Left lobe of liver (tissue), 2 donors: ENCODE data around the gene SLC25A44. TPM values are rescaled to one million over a fixed set of nuclear protein-coding genes. Genes with fewer than 3 reads are reported as not detected.
"Not testable (repeated sequence)": the region's sequence is repeated elsewhere in the genome, so short reads cannot be mapped to it uniquely, and the experiment has no call there.

Experiments used
- ATAC-seq: fragments of 200-7000 bp; cut with Tn5 transposase; one replicate; pipeline ENCODE4 v1.9.1; 2020; ENCODE audit warnings: mild to moderate bottlenecking, moderate library complexity
- DNase-seq: peaks from one replicate; pipeline ENCODE4 v3.0.0-alpha.2; 2020; ENCODE audit warnings: low spot score
- total RNA-seq: library from RNA; stranded (reverse); gene quantifications from one replicate; pipeline ENCODE4 v1.2.1, GENCODE V29; 2021
- donor health status: DM: no; HTN: no; CAD: no; lungs with moderate emphysema.
- donor health status: DM: no; HTN: yes; CAD: no.

SLC25A44 gene
- total RNA-seq, 1 donor from 2014 or later = 25.4 TPM

GRCh38 chr1:156162430-156163037, 31.4 kb upstream of the SLC25A44 start:
- ATAC-seq (no peak), DNase-seq (no peak)

DNA sequence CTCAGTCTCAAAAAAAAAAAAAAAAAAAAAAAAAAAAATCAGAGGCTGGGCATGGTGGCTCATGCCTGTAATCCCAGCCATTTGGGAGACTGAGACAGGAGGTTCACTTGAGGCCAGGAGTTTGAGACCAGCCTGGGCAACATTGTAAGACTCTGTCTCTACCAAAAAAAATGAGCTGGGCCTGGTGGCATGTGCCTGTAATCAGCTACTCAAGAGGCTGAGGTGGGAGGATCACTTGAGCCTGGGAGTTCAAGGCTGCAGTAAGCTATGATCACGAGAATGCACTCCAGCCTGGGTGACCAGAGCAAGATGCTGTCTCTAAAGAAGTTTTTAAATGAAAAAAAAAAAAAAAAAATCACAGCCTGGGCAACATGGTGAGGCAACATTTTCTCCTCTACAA, 30.2 kb upstream of the SLC25A44 start:
- ATAC-seq (no peak), DNase-seq (no peak)

DNA sequence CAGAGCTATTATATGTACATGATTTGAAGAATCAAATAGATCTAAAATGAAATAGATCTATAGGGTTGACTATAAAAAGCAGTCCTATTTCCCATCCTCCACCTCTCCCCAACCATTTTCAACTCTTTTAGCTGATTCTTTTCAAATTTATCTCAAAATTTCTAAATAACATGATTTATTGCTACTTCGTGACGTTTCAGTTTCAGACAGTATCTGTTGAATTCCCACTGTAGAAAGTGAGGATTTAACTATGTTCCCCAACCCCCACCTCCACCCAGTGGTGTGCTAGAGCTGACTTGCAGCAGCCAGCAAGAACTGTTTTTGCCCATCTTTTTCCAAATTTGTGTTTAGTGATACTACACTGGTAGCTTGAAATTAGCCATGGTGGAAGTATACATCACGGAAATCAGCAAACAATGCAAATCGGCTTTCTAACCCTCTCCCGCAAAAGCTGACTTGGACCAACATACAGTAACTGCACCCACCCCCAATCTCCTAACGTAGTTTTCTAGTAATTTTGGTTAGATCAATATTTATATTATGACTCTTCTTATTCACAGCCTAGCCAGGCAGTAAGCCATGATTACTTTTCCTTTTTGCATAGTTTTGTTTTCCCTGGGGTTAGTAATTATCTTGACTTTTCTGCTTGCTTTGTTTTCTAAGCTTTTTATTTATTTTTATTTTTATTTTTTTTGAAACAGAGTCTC, 29.6 kb upstream of the SLC25A44 start:
- ATAC-seq = no peak
- DNase-seq = no peak

DNA sequence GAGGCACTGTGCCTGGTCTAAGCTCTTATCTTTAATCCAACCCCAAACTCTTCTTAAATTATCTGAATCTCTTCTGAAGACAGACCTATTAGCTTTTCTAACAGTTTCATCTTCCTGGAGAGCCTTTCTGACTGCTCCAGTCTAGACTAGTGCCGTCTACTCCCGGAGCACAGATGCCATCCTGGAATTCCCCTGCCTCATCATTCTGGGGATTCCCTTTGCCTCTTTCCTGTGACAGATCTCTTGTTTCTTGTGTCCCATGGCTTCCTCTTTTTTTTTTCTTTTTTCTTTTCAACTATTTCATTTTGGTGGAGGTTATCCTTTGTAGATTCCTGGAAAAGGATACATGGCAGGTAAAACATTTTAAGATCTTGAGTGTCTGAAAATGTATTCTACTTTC, 28.8 kb upstream of the SLC25A44 start:
- ATAC-seq (no peak), DNase-seq (no peak)

DNA sequence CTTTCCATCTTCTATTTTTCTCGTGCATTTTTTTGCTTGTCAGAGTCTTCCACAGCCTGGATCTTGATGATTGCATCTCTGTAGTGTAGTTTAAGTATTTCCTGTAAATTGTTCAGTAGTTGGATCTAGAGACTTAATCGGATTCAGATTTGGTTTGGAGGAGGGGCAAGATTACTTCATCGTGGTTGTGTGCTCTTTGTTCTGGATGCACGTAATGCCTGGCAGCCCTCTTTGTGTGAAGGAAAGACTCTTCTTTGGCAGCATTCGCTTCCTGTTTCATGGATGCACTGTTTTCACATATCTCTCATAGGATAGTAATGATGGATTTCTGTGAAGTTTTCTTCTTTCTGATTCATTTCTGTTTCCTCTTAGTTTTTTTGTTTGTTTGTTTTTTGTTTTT, 26.4 kb upstream of the SLC25A44 start:
- DNase-seq (no peak), ATAC-seq (no peak)

DNA sequence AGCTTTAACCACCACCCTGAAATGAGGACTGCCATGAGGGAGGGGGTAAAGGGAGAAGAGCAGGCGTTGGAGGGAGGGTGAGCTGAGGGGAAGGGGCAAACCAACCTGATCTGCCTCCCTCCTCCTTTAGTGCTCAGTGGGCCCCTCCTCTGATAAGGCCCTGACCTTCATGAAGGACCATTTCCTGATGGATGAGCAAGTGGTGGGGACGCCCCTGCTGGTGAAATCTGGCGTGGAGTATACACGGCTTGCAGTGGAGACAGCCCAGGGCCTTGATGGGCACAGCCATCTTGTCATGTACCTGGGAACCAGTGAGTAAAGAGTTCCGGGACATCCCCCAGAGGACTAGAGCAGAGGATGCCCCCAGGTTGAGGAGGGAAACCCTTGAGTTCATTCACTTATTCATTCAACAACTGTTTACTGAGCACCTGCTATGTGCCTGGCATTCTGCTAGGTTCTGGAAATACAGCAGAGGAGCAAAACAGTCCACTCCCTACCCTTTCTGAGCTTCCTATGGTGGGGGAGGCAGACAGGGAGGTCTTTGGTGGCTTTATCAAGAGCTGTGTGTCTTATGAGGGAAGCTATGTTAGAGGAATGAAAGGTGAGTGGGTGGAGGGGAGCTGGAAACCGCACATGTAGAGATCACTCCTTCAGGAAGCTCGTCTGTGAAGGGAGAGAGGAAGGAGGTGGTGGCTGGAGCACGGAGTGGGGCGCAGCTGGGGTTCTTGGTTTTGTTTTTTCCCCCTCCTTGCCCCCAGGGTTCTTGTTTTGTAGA, 21.0 kb upstream of the SLC25A44 start:
- DNase-seq (no peak), ATAC-seq (no peak)

- ATAC-seq (no peak), DNase-seq (no peak)
Measured at GRCh38 chr1:156176610-156177210, 17.2 kb upstream of the SLC25A44 start.

DNA sequence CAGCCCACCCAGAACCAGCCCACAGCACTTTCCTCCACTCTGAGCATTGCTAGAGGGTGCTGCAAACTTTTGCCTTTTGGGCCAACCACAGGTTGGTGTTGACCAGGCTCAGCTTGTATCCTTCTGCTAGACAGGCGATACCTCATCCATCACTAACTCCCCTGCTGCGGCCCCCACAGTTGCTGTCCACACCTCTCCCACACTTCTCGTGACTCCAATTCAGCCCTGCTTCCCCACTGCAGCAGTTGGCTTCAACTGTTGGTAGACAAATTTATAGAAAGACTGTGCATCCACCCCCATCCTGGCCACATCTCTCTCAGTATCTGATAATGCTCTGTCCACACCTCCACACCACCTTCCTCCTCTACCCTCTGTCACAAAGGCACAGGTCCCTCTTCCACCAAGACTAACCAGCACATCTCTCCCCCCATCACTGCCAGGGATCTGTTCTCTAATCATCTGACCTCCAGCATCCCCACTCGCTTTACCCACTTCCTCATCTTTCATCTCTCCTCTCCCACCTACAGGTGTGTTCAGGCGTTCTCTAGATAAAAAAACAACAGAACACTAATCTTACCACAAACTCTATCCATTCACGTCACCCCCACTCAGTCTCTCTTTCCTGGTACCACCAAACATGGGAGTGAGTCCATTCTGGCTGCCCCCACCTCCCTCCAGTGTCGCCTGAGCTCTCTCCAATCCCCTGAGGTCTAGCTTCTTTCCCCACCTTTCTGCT, 15.8 kb upstream of the SLC25A44 start:
- DNase-seq = no peak
- no peak for ATAC-seq

- ATAC-seq = no peak
Measured at GRCh38 chr1:156180471-156180870, 13.4 kb upstream of the SLC25A44 start.

DNA sequence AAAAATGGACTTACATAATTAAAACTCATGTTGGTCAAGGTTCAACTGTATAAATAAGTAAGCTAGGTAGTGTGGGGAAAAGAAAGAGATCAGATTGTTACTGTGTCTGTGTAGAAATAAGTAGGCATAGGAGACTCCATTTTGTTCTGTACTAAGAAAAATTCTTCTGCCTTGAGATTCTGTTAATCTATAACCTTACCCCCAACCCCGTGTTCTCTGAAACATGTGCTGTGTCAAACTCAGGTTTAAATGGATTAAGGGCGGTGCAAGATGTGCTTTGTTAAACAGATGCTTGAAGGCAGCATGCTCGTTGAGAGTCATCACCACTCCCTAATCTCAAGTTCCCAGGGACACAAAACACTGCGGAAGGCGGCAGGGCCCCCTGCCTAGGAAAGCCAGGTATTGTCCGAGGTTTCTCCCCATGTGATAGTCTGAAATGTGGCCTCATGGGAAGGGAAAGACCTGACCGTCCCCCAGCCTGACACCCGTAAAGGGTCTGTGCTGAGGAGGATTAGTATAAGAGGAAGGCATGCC, 12.4 kb upstream of the SLC25A44 start:
- not testable (repeated sequence) for ATAC-seq, DNase-seq

More at GRCh38 chr1:156180471-156180870, 13.4 kb upstream of the SLC25A44 start:
- no peak for DNase-seq

DNA sequence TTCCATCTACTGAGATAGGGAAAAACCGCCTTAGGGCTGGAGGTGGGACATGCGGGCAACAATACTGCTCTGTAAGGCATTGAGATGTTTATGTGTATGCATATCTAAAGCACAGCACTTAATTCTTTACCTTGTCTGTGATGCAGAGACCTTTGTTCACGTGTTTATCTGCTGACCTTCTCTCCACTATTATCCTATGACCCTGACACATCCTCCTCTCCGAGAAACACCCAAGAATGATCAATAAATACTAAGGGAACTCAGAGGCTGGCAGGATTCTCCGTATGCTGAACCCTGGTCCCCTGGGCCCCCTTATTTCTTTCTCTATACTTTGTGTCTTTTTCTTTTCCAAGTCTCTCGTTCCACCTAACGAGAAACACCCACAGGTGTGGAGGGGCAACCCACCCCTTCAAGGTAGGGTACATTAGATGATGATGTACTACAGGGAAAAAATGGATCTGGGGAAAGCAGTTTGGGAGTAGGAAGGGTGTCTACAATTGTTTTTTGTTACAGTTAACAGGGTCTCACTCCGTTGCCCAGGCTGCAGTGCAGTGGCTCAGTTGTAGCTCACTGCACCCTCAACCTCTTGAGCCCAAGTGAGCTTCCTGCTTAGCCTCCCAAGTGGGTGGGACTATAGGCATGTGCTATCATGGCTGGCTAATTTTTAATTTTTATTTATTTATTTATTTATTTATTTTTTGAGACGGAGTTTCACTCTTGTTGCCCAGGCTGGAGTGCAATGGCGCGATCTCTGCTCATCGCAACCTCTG, 11.7 kb upstream of the SLC25A44 start:
- not testable (repeated sequence) for DNase-seq, ATAC-seq

DNA sequence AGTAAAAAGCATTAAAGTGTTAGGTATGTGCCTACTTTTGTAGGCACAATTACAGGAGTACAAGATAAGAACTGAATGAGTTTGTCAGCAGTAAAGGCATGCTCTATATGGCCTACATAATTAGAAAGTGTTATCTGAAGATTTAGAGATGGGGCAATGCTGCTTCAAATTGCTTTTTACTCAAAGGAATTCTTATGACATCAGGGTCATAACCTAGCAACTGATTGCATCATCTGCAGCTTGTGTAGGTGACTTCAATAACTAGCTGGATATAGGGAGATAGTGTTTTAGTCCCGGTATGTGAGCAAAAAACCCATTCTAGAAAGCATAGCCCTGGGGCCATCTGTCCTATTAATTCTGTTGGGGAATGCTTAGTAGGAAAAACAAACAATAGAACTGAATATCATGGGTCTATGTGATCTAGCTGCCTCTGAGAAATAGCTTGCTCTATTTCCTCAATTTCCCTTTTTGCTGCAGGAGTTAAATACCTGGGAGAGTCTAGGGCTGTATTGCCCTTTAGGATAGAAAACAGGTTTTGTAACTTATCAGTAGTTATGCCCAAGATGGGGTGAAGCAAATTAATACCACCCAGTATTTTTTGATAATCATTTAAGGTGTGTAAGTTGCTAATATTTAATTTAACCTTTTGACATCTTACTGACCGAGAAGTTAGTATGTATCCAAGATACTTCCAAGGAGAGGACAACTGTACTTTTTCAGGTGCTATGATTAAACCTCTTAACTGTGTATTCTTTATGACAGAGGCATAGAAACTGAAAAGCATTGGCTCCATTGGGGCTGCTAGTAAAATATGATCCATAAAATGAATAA, 7.3 kb upstream of the SLC25A44 start:
- not testable (repeated sequence) for ATAC-seq, DNase-seq

DNA sequence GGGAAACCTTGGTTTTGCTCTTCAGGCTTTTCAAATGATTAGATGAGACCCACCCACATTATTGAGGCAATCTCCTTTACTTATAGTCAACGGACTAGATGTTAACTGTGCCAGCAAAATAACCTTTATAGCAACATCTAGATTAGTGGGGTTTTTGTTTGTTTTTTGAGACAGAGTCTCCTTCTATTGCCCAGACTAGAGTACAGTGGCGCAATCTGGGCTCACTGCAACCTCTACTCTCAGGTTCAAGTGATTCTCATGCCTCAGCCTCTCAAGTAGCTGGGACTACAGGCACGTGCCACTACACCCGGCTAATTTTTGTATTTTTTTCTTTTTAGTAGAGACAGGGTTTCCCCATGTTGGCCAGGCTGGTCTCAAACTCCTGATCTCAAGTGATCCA, 3.6 kb upstream of the SLC25A44 start:
- not testable (repeated sequence) for ATAC-seq, DNase-seq

GRCh38 chr1:156191292-156191964, 2.5 kb upstream of the SLC25A44 start:
- DNase-seq (no peak), ATAC-seq (no peak)

DNA sequence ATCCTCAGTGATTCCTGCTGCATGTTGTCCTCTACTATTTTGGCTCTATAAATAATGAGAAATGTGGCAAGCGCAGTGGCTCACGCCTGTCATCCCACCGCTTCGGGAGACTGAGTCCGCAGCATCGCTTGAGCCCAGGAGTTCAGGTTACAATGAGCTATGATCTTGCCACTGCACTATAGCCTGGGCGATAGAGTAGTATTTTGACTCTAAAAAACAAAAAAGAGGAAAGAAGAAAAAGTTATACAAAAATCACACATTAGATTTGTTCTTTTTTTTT, 756 bp upstream of the SLC25A44 start:
- DNase-seq = no peak
- no peak for ATAC-seq

- no peak for DNase-seq
- no peak for ATAC-seq
Measured at GRCh38 chr1:156194300-156194652, 372 bp downstream of the SLC25A44 start.

DNA sequence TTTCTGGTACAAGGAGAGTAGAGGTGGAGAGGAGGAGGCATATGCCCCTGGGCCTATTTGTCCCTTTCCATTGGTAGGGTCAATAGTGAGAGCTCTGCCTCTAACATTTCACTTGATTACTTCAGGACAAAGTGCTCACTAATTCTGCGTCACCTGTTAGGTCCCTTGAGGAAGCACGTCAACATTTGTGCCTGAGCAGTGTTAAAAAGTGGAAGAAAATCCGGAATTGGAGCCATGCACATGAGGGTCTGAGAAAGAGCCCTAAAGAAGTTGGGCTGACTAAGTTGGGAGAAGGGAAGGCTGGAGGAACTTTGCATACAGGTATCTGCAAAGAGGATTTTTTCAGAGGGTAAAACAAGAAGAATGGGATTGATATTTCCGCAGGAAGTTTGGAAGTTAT, 1.9 kb downstream of the SLC25A44 start:
- DNase-seq (no peak), ATAC-seq (no peak)

DNA sequence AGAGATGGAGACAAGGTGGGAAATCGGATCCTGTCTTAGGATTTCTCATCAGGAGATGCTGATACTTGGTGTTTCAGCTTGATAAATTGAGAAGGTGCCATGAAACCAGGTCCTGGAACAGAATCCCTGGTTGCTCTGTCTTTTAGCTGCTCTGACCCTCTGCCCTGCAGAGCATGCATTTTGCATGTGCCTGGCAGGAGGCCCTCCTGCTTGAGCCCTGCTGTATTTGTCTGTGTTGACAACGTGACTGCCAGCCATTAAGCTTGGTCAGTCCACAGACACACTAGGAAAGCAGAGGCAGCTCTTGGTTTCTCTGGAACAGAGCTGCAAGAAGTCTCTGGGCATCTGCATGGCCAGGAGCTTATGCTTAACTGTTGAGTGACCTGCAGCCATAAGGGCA, 2.5 kb downstream of the SLC25A44 start:
- DNase-seq (peak; percentile 93), ATAC-seq (peak; percentile 69)
